Epithelial cell of esophagus (primary cell): ENCODE results near the gene PSEN1.

Experiments
- DNase-seq: peaks from one replicate; pipeline ENCODE4 v3.0.0; 2010; ENCODE audit warnings: low read depth
- H3K4me3 ChIP-seq: 2 replicates; pipeline ENCODE4 v1.5.1; 2011; ENCODE audit warnings: mild to moderate bottlenecking, low read length, control low read depth
- TF ChIP-seq, protein P1 (sequence below): IDR thresholded peaks from 2 replicates; pipeline ENCODE4 v1.5.1; 2011; ENCODE audit warnings: low read depth, mild to moderate bottlenecking, low read length, control low read depth, inconsistent platforms; ENCODE audit not compliant: insufficient read depth; ENCODE audit errors: missing control alignments

The PSEN1 gene

DNA sequence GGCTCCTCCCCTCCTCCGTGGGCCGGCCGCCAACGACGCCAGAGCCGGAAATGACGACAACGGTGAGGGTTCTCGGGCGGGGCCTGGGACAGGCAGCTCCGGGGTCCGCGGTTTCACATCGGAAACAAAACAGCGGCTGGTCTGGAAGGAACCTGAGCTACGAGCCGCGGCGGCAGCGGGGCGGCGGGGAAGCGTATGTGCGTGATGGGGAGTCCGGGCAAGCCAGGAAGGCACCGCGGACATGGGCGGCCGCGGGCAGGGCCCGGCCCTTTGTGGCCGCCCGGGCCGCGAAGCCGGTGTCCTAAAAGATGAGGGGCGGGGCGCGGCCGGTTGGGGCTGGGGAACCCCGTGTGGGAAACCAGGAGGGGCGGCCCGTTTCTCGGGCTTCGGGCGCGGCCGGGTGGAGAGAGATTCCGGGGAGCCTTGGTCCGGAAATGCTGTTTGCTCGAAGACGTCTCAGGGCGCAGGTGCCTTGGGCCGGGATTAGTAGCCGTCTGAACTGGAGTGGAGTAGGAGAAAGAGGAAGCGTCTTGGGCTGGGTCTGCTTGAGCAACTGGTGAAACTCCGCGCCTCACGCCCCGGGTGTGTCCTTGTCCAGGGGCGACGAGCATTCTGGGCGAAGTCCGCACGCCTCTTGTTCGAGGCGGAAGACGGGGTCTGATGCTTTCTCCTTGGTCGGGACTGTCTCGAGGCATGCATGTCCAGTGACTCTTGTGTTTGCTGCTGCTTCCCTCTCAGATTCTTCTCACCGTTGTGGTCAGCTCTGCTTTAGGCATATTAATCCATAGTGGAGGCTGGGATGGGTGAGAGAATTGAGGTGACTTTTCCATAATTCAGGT lies at the start of gene PSEN1:
TSS of gene PSEN1 (plus strand) at position 121 of the 839 bp plus-strand sequence. CDS start 11,513 bp downstream, outside the sequence.
- TF ChIP-seq, protein P1, sequence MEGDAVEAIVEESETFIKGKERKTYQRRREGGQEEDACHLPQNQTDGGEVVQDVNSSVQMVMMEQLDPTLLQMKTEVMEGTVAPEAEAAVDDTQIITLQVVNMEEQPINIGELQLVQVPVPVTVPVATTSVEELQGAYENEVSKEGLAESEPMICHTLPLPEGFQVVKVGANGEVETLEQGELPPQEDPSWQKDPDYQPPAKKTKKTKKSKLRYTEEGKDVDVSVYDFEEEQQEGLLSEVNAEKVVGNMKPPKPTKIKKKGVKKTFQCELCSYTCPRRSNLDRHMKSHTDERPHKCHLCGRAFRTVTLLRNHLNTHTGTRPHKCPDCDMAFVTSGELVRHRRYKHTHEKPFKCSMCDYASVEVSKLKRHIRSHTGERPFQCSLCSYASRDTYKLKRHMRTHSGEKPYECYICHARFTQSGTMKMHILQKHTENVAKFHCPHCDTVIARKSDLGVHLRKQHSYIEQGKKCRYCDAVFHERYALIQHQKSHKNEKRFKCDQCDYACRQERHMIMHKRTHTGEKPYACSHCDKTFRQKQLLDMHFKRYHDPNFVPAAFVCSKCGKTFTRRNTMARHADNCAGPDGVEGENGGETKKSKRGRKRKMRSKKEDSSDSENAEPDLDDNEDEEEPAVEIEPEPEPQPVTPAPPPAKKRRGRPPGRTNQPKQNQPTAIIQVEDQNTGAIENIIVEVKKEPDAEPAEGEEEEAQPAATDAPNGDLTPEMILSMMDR: no peak
- DNase-seq: peak; percentile 93
- peak within 1 kb of the TSS; percentile 70 for H3K4me3 ChIP-seq

DNA sequence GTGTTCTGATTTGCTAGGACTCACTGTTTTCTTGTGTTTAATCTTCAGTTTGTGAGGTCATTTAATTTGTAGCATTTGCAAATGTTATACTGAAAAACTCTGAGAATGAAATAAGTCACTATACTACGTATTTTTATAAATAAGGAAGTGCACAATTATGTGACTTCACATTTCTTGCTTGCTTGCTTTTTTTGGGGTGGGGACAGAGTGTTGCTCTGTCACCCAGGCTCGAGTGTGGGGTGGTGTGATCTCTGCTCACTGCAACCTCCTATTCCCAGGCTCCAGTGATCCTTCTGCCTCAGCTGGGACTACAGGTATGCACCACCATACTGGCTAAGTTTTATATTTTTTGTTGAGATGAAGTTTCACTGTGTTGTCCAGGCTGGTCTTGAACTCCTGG lies 45.3 kb upstream of the PSEN1 start:
- TF ChIP-seq, protein P1: no peak
- no peak overlapping the region for H3K4me3 ChIP-seq
- DNase-seq: no peak

DNA sequence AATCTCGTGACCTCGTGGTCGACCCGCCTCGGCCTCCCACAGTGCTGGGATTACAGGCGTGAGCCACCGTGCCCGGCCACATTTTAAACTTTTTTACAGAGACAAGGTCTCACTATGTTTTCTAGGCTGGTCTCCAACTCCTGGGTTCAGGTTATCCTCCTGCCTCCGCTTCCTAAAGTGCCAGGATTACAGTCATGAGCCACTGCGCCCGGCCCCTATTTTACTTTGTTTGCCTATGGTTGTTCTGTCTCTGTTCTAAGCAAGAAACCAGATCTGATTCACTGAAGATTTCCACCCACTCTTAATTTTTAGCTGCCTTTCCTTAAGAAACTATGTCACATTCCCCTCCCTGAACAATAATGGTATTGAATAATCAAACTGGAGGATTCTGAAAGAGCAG lies 38.9 kb upstream of the PSEN1 start:
- no peak overlapping the region for H3K4me3 ChIP-seq
- DNase-seq: no peak
- TF ChIP-seq, protein P1: no peak

DNA sequence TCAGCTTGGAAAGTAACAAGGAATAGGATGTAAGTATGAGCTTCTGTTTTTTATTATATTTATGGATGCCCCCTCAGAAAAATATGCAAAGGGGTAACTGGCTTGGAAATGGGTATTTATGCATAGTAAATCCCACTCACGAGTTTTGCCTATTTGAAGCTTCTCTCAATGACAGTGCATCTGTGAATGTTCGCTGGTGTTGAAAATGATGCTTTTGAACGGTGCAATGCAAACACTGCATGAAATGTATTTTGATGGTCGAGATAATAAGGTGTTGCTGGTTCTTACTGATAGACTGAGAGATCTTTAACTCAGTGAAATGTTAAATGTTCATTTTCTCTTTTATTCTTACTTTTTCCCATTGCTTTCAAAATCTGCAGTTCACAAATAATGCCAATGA lies 36.0 kb upstream of the PSEN1 start:
- TF ChIP-seq, protein P1: no peak
- no peak overlapping the region for H3K4me3 ChIP-seq
- no peak for DNase-seq

DNA sequence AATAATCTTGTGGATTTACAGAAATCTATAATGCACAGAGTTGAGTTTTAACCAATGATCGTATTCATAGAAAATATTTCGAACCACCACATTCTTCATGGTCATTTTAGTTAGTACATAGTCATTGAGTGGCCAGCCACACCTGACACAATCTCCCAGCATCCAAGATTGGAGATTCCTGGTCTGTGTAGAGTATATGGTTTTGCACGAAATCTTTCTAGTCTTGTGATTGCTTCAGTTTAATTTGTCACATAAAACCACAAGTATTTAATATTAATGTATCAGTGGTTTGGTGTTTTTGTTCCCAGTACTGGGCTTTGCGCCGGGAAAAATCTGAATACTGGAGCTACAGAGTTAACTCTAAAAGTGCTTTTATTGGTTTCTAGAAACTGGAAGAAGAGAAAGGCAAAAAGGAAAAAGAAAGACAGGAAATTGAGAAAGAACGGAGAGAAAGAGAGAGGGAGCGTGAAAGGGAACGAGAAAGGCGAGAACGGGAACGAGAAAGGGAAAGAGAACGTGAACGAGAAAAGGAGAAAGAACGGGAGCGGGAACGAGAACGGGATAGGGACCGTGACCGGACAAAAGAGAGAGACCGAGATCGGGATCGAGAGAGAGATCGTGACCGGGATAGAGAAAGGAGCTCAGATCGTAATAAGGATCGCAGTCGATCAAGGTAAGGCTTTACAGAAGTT lies 33.4 kb upstream of the PSEN1 start:
- H3K4me3 ChIP-seq: no peak overlapping the region
- DNase-seq: no peak
- TF ChIP-seq, protein P1: no peak

DNA sequence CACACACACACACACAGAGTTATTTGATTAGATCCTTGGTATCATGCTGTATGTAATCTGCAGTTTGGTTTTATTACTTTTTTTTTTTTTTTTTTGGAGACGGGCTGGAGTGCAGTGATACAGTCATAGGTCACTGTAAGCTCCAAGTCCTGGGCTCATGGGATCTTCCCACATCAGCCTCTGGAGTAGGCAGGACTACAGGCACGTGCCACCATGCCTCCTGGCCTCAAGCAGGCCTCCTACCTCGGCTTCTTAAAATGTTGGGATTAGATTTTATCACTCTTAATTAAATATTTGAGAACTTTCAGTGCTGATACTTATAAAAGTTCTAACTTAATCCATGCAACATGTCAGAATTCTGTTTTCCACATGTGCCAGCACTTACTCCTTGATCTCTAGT lies 31.3 kb upstream of the PSEN1 start:
- DNase-seq: no peak
- H3K4me3 ChIP-seq: no peak overlapping the region
- TF ChIP-seq, protein P1: no peak

DNA sequence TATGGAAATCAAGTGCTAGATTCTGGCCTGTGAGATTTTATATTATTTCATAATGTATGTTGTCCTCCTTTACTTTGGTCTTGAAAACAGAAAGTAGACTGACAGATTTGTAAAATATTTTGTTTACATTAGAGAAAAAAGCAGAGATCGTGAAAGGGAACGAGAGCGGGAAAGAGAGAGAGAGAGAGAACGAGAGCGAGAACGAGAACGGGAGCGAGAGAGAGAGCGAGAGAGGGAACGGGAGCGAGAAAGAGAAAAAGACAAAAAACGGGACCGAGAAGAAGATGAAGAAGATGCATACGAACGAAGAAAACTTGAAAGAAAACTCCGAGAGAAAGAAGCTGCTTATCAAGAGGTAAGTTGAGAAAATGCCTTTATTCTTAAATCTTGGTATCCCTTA lies 30.6 kb upstream of the PSEN1 start:
- TF ChIP-seq, protein P1: no peak
- H3K4me3 ChIP-seq: no peak overlapping the region
- no peak for DNase-seq
